A549 (cell line): ENCODE measurements around the gene PKM. TPM values are rescaled to one million over a fixed set of nuclear protein-coding genes. Genes with fewer than 3 reads are reported as not detected.

Experiments
- ATAC-seq, 2 experiments: fragments of 200-7000 bp in 1 of 2; fragments of >200 bp in 1 of 2; cut with Nextera tagmentation in 1 of 2; cut with Tn5 transposase in 1 of 2; 3 replicates each; pipeline versions ENCODE4 v1.8.0 to v1.9.1; 2018 to 2020; ENCODE audit warnings: mild to moderate bottlenecking in 1 of 2, moderate library complexity in 1 of 2
- CTCF ChIA-PET: fragments of 300-600 bp; sonication (Branson Sonifier 250); formaldehyde crosslinking; extraction: SDS; loops from one replicate; lab custom pipeline; 2021; ENCODE audit warnings: antibody characterized with exemption, inconsistent platforms; lab: Yijun Ruan, JAX
- POLR2A ChIA-PET: fragments of 350-600 bp; formaldehyde crosslinking; extraction: SDS; loops from one replicate; lab custom pipeline; 2021; ENCODE audit warnings: antibody characterized with exemption, inconsistent platforms; lab: Yijun Ruan, JAX
- DNase-seq, 2 experiments: peaks; one replicate each; pipeline versions ENCODE4 v3.0.0 to v3.0.0-alpha.2; 2011 to 2016; ENCODE audit warnings: low read depth in 1 of 2, low spot score in 1 of 2
- FAIRE-seq: peaks from 2 replicates; lab custom pipeline; 2011; peaks lifted over from hg19 to GRCh38; lab: Jason Lieb, UNC
- H3K27ac ChIP-seq, 2 experiments: fragments of >200 bp; sonication (Bioruptor Twin); formaldehyde crosslinking; 3 replicates each; pipeline ENCODE4 v1.5.1; 2016 to 2017
- H3K4me1 ChIP-seq: fragments of >200 bp; sonication (Bioruptor Twin); formaldehyde crosslinking; 3 replicates; pipeline ENCODE4 v1.6.1; 2016
- H3K4me2 ChIP-seq: fragments of >200 bp; sonication (Bioruptor Twin); formaldehyde crosslinking; 3 replicates; pipeline ENCODE4 v1.6.1; 2016
- H3K4me3 ChIP-seq: fragments of >200 bp; sonication (Bioruptor Twin); formaldehyde crosslinking; 3 replicates; pipeline ENCODE4 v1.5.1; 2016
- H3K9me3 ChIP-seq: fragments of >200 bp; sonication (Bioruptor Twin); formaldehyde crosslinking; 3 replicates; pipeline ENCODE4 v1.6.1; 2016
- ATOH8 ChIP-seq: fragments of 250-450 bp; sonication (Bioruptor Pico); IDR thresholded peaks from 2 replicates; pipeline ENCODE4 v1.5.0; 2020; ENCODE audit warnings: low read depth, mild to moderate bottlenecking, moderate library complexity
- BHLHE40 ChIP-seq: IDR thresholded peaks from 2 replicates; pipeline ENCODE4 v1.6.1; 2012; ENCODE audit warnings: low read depth, low read length, inconsistent platforms
- CEBPB ChIP-seq, 2 experiments: fragments of >200 bp in 1 of 2; sonication (Bioruptor Twin) in 1 of 2; formaldehyde crosslinking in 1 of 2; IDR thresholded peaks; 2 replicates each; pipeline ENCODE4 v1.6.1; 2012 to 2016
- CHD4 ChIP-seq: fragments of 200-600 bp; sonication (generic); IDR thresholded peaks from 2 replicates; pipeline ENCODE4 v1.6.1; 2016; ENCODE audit warnings: antibody characterized with exemption, mild to moderate bottlenecking, borderline replicate concordance
- CTCF ChIP-seq: fragments of >200 bp; sonication (Bioruptor Twin); formaldehyde crosslinking; IDR thresholded peaks from 3 replicates; pipeline ENCODE4 v1.5.1; 2016
- E2F6 ChIP-seq: IDR thresholded peaks from 2 replicates; pipeline ENCODE4 v1.6.1; 2012; ENCODE audit warnings: low read depth, borderline replicate concordance
- EHMT2 ChIP-seq: fragments of 200-600 bp; sonication (generic); IDR thresholded peaks from 2 replicates; pipeline ENCODE4 v1.6.1; 2016; ENCODE audit warnings: antibody characterized with exemption, low read depth, mild to moderate bottlenecking, moderate library complexity
- ESRRA ChIP-seq: fragments of 150-350 bp; IDR thresholded peaks from 2 replicates; pipeline ENCODE4 v1.6.1; 2014; ENCODE audit warnings: mild to moderate bottlenecking, low read length, borderline replicate concordance
- FOXS1 ChIP-seq: fragments of 250-450 bp; sonication (Bioruptor Pico); IDR thresholded peaks from 2 replicates; pipeline ENCODE4 v1.5.0; 2020; ENCODE audit warnings: mild to moderate bottlenecking, moderate library complexity
- GATA3 ChIP-seq: IDR thresholded peaks from 2 replicates; pipeline ENCODE4 v1.6.1; 2012; ENCODE audit warnings: borderline replicate concordance
- JUNB ChIP-seq: fragments of >200 bp; sonication (Bioruptor Twin); formaldehyde crosslinking; IDR thresholded peaks from 2 replicates; pipeline ENCODE4 v1.6.1; 2016
- KDM1A ChIP-seq: fragments of 200-600 bp; sonication (generic); IDR thresholded peaks from 2 replicates; pipeline ENCODE4 v1.6.1; 2016; ENCODE audit warnings: low read depth, mild to moderate bottlenecking
- MAX ChIP-seq: IDR thresholded peaks from 2 replicates; pipeline ENCODE4 v1.6.1; 2012
- MYC ChIP-seq: IDR thresholded peaks from 2 replicates; pipeline ENCODE4 v1.6.1; 2012; ENCODE audit warnings: mild to moderate bottlenecking, inconsistent platforms, low read length, improper control_type of control experiment, borderline replicate concordance
- NFE2L2 ChIP-seq: fragments of 150-350 bp; conservative IDR thresholded peaks from 2 replicates; pipeline ENCODE4 v1.6.1; 2014; ENCODE audit warnings: low read length
- NR3C1 ChIP-seq: fragments of >200 bp; sonication (Bioruptor Twin); formaldehyde crosslinking; IDR thresholded peaks from 3 replicates; pipeline ENCODE4 v1.6.1; 2017
- POLR2A ChIP-seq: IDR thresholded peaks from 2 replicates; pipeline ENCODE4 v1.6.1; 2012; ENCODE audit warnings: mild to moderate bottlenecking, low read length
- RAD21 ChIP-seq, 2 experiments: fragments of >200 bp in 1 of 2; sonication (Bioruptor Twin) in 1 of 2; formaldehyde crosslinking in 1 of 2; IDR thresholded peaks in 1 of 2; conservative IDR thresholded peaks in 1 of 2; 2 replicates in 1 of 2; 3 replicates in 1 of 2; pipeline ENCODE4 v1.6.1; 2012 to 2018; ENCODE audit warnings: inconsistent platforms in 1 of 2
- RCOR1 ChIP-seq: fragments of 150-350 bp; IDR thresholded peaks from 2 replicates; pipeline ENCODE4 v1.6.1; 2014; ENCODE audit warnings: antibody characterized with exemption, low read length, low read depth
- RFX5 ChIP-seq: fragments of 450-650 bp; IDR thresholded peaks from 2 replicates; pipeline ENCODE4 v1.7.1; 2014; ENCODE audit warnings: antibody characterized with exemption, mild to moderate bottlenecking, moderate library complexity
- SMC3 ChIP-seq: fragments of >200 bp; sonication (Bioruptor Twin); formaldehyde crosslinking; IDR thresholded peaks from 3 replicates; pipeline ENCODE4 v1.6.1; 2018; ENCODE audit warnings: inconsistent platforms
- TFCP2L1 ChIP-seq: fragments of 250-450 bp; sonication (Bioruptor Pico); IDR thresholded peaks from 2 replicates; pipeline ENCODE4 v1.5.0; 2021; ENCODE audit warnings: mild to moderate bottlenecking
- TP53 ChIP-seq: fragments of 250-450 bp; sonication (Bioruptor Pico); IDR thresholded peaks from 2 replicates; pipeline ENCODE4 v1.5.0; 2021; ENCODE audit warnings: mild to moderate bottlenecking, moderate library complexity
- USF2 ChIP-seq: fragments of 450-650 bp; IDR thresholded peaks from 2 replicates; pipeline ENCODE4 v1.6.1; 2014; ENCODE audit warnings: antibody characterized with exemption
- ZFP36 ChIP-seq: fragments of 450-650 bp; IDR thresholded peaks from 2 replicates; pipeline ENCODE4 v1.6.1; 2014; ENCODE audit warnings: borderline replicate concordance; ENCODE audit not compliant: partially characterized antibody
- ZNF302 ChIP-seq: fragments of 250-450 bp; sonication (Bioruptor Pico); IDR thresholded peaks from 2 replicates; pipeline ENCODE4 v1.9.0; 2021; ENCODE audit warnings: inconsistent platforms, mild to moderate bottlenecking, moderate library complexity
- WGBS: methylation state at CpG from one replicate; pipeline ENCODE4 v1.1.6; 2017; ENCODE audit errors: missing lambda C conversion rate; 5-methylcytosine and 5-hydroxymethylcytosine counted together
- polyA plus RNA-seq, 4 experiments: library from polyadenylated mRNA; depleted of rRNA in 3 of 4; stranded (reverse); fragments of >200 nt; fragmentation: RNase III in 1 of 4; extraction: RNeasy Plus Mini Kit Qiagen cat#74134 plus additional on column Dnase treatment in 1 of 4; gene quantifications; 2 replicates in 3 of 4; 3 replicates in 1 of 4; pipeline ENCODE4 v1.2.3, GENCODE V29; 2011 to 2017

PKM gene
- polyA plus RNA-seq, 2 of the 4 experiments (the other 2 are of a cell fraction): 3,443 to 3,848 TPM

GRCh38 chr15:72162569-72162968, 68.4 kb downstream of the PKM start:
- H3K27ac ChIP-seq: no peak overlapping the region
- 82% methylated on average over 5 of the region's 5 CpGs for WGBS
- no peaks in the 10 kb centered on the region for H3K9me3 ChIP-seq
- H3K4me1 ChIP-seq: no peaks in the 10 kb centered on the region
- TF ChIP-seq RCOR1: no peak
- CTCF ChIA-PET: interaction anchor here (1.3 to 1.8 kb wide), 2 partner anchors 10 to 361 kb away, joined by 4 read pairs; no protein-coding TSS in a partner anchor
- ATAC-seq (no peak), DNase-seq (no peak), FAIRE-seq (no peak)
- no peak overlapping the region for H3K4me3 ChIP-seq
- no peak overlapping the region for H3K4me2 ChIP-seq
- POLR2A ChIA-PET: no interaction called here

GRCh38 chr15:72161361-72162132, 69.4 kb downstream of the PKM start:
- CTCF ChIA-PET: interaction anchor here (0.6 to 1.8 kb wide), 4 partner anchors 10 to 360 kb away, joined by 3 to 5 read pairs (median 4); no protein-coding TSS in a partner anchor
- 81% methylated on average over 7 of the region's 7 CpGs for WGBS
- H3K27ac ChIP-seq: no peak overlapping the region
- ATAC-seq (peak in 1 of 2 experiments; percentile 55; a peak in 3 of 6 replicates), FAIRE-seq (no peak), DNase-seq (no peak)
- no peak overlapping the region for H3K4me3 ChIP-seq
- H3K4me1 ChIP-seq: no peaks in the 10 kb centered on the region
- POLR2A ChIA-PET: no interaction called here
- no peak overlapping the region for H3K4me2 ChIP-seq
- no peaks in the 10 kb centered on the region for H3K9me3 ChIP-seq
- no peak for TF ChIP-seq CEBPB (IDR thresholded peaks at IDR 0.05)
- TF ChIP-seq TFCP2L1 (CRISPR knock-in tag): no peak
- TF ChIP-seq EHMT2: no peak
- no peak for TF ChIP-seq CHD4
- TF ChIP-seq USF2: no peak
- no peak for TF ChIP-seq BHLHE40
- no peak for TF ChIP-seq NFE2L2

- DNase-seq (no peak), FAIRE-seq (no peak), ATAC-seq (no peak)
- no peak for TF ChIP-seq SMC3
- TF ChIP-seq ESRRA: no peak
- no peak for TF ChIP-seq RAD21 (conservative IDR thresholded peaks at IDR 0.05 in 1 of 2, IDR thresholded peaks at IDR 0.05 in 1 of 2)
- no peak for TF ChIP-seq RFX5
- TF ChIP-seq CTCF: no peak
- no peak for TF ChIP-seq ATOH8 (CRISPR knock-in tag)
- no peak for TF ChIP-seq POLR2A
- no peak for TF ChIP-seq FOXS1 (CRISPR knock-in tag)
- TF ChIP-seq TFCP2L1 (CRISPR knock-in tag): no peak
- TF ChIP-seq JUNB: no peak
- TF ChIP-seq ZFP36: no peak
- TF ChIP-seq MAX: no peak
- no peak for TF ChIP-seq TP53
- TF ChIP-seq GATA3: no peak
- no peak for TF ChIP-seq MYC
- no peak for TF ChIP-seq KDM1A
- no peak for TF ChIP-seq ZNF302
- no peak for TF ChIP-seq NR3C1
- TF ChIP-seq E2F6: no peak
- Histone ChIP-seq H3K4me2 (no peak overlapping the region), H3K27ac (no peak overlapping the region), H3K4me1 (peaks cover 5% of the 10 kb centered on the region), H3K4me3 (no peak overlapping the region), H3K9me3 (no peaks in the 10 kb centered on the region)
- 70% methylated on average over 5 of the region's 5 CpGs for WGBS
- CTCF ChIA-PET: interaction anchor here (0.8 to 1.1 kb wide), 2 partner anchors 9 to 39 kb away, joined by 3 to 5 read pairs; no protein-coding TSS in a partner anchor
- POLR2A ChIA-PET: no interaction called here
Measured at GRCh38 chr15:72160696-72161245, 70.2 kb downstream of the PKM start.
